ENCODE results near the gene RPP25.

RPP25 gene

GRCh38 chr15:74960995-74961588 is 4.5 kb upstream of the RPP25 start:
- Histone ChIP-seq H3K9me3 (ENCODE audit: low read depth, low read length) (no peaks in the 10 kb centered on the region), H3K27ac (peak overlapping the region; percentile 88), H3K9ac (ENCODE audit: insufficient read length) (peak overlapping the region; percentile 11), H3K4me3 (peak overlapping the region; percentile 20; the same call in 1 of the 2 replicates), H3K36me3 (ENCODE audit: insufficient read depth, low read length) (no peaks in the 10 kb centered on the region)
- no peak for TF ChIP-seq EZH2 (IDR thresholded peaks at IDR 0.05)
- TF ChIP-seq POLR2AphosphoS5 (IDR thresholded peaks at IDR 0.05; ENCODE audit: borderline replicate concordance, low read depth, low read length): no peak
- TF ChIP-seq FOXP2 (optimal IDR thresholded peaks at IDR 0.05; ENCODE audit: control extremely low read depth, extremely low read length, insufficient read depth): no peak
- no peak for DNase-seq (ENCODE audit: low read depth, low spot score)

- DNase-seq (ENCODE audit: low read depth, low spot score): no peak
Measured at GRCh38 chr15:74960286-74960685, 3.7 kb upstream of the RPP25 start.

GRCh38 chr15:74959586-74959939 is 3.0 kb upstream of the RPP25 start:
- no peak for TF ChIP-seq FOXP2 (optimal IDR thresholded peaks at IDR 0.05; ENCODE audit: control extremely low read depth, extremely low read length, insufficient read depth)
- no peak for TF ChIP-seq EZH2 (IDR thresholded peaks at IDR 0.05)
- TF ChIP-seq POLR2AphosphoS5 (IDR thresholded peaks at IDR 0.05; ENCODE audit: borderline replicate concordance, low read depth, low read length): no peak
- peak overlapping the region; percentile 85 for H3K4me3 ChIP-seq
- DNase-seq (ENCODE audit: low read depth, low spot score): no peak
- no peaks in the 10 kb centered on the region for H3K9me3 ChIP-seq (ENCODE audit: low read depth, low read length)
- no peaks in the 10 kb centered on the region for H3K36me3 ChIP-seq (ENCODE audit: insufficient read depth, low read length)
- no peak overlapping the region for H3K9ac ChIP-seq (ENCODE audit: insufficient read length)
- H3K27ac ChIP-seq: peak overlapping the region; percentile 90

More at GRCh38 chr15:74960286-74960685, 3.7 kb upstream of the RPP25 start:
- no peaks in the 10 kb centered on the region for H3K36me3 ChIP-seq (ENCODE audit: insufficient read depth, low read length)
- no peak for TF ChIP-seq EZH2 (IDR thresholded peaks at IDR 0.05)
- peak overlapping the region; percentile 90 for H3K27ac ChIP-seq
- H3K4me3 ChIP-seq: no peak overlapping the region
- H3K9me3 ChIP-seq (ENCODE audit: low read depth, low read length): no peaks in the 10 kb centered on the region
- H3K9ac ChIP-seq (ENCODE audit: insufficient read length): no peak overlapping the region

GRCh38 chr15:74958908-74959585 is 2.5 kb upstream of the RPP25 start:
- peak overlapping the region; percentile 47 for H3K9ac ChIP-seq (ENCODE audit: insufficient read length)
- no peak for TF ChIP-seq FOXP2 (optimal IDR thresholded peaks at IDR 0.05; ENCODE audit: control extremely low read depth, extremely low read length, insufficient read depth)
- TF ChIP-seq EZH2 (IDR thresholded peaks at IDR 0.05): no peak
- no peak; the same call in 1 of the 2 replicates for TF ChIP-seq POLR2AphosphoS5 (IDR thresholded peaks at IDR 0.05; ENCODE audit: borderline replicate concordance, low read depth, low read length)
- no peak for DNase-seq (ENCODE audit: low read depth, low spot score)

DNA sequence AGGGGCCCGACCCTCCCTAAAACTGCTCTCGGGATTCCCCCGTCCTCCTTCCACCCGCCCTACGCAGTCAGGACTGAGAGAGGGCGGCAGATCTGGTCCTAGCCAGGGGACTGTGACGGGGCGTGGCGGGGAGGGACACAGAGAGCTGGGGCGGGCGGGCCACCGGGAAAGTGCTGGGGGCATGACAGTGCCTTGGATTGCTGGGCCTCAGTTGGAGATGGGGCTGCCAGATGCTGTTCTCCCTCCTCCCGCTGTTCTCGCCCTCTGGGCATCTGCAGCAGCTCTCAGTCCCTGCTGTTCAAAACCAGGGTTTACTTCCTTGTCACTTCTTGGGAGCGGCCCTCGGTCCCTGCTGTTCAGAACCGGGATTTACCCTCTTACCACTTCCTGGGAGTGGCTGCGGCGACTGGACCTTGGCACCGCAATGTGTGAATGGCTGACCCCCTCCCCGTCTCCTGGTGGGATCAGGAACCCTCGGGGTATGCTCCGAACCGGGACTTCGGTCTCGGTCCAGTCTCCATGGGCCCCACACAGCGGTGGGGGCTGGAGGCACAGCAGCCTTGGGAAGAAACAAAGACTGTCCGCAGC is 1.8 kb upstream of the RPP25 start:
- Histone ChIP-seq H3K4me3 (peak overlapping the region; percentile 85), H3K9me3 (ENCODE audit: low read depth, low read length) (no peaks in the 10 kb centered on the region), H3K36me3 (ENCODE audit: insufficient read depth, low read length) (no peaks in the 10 kb centered on the region), H3K9ac (ENCODE audit: insufficient read length) (peak overlapping the region; percentile 72), H3K27ac (peak overlapping the region; percentile 90)
- no peak for DNase-seq (ENCODE audit: low read depth, low spot score)
- no peak for TF ChIP-seq FOXP2 (optimal IDR thresholded peaks at IDR 0.05; ENCODE audit: control extremely low read depth, extremely low read length, insufficient read depth)
- TF ChIP-seq POLR2AphosphoS5 (IDR thresholded peaks at IDR 0.05; ENCODE audit: borderline replicate concordance, low read depth, low read length): peak; percentile 68
- no peak for TF ChIP-seq EZH2 (IDR thresholded peaks at IDR 0.05)

More at GRCh38 chr15:74958908-74959585, 2.5 kb upstream of the RPP25 start:
- Histone ChIP-seq H3K9me3 (ENCODE audit: low read depth, low read length) (no peaks in the 10 kb centered on the region), H3K27ac (peak overlapping the region; percentile 90), H3K4me3 (peak overlapping the region; percentile 85), H3K36me3 (ENCODE audit: insufficient read depth, low read length) (no peaks in the 10 kb centered on the region)

DNA sequence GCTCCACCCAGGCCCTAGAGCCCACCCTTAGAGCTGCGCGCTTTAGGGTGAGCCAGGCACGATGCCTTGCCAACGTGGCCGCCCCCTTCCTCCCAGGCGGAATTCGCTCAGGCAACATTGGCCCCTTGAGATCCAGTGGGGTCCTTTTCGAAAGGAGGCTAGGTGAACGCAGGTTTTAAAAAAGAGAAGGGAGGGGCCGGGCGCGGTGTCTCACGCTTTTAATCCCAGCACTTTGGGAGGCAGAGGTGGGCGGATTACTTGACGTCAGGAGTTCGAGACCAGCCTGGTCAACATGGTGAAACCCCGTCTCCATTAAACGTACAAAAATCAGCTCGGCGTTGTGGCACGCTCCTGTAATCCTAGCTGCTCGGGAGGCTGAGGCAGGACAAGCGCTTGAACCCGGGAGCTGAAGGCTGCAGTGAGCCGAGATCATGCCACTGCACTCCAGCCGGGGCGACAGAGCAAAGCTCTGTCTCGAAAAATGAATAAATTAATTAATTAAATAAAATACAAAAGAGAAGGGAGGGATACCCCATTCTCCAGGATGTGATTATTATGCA is 984 bp upstream of the RPP25 start:
- H3K9ac ChIP-seq (ENCODE audit: insufficient read length): peak overlapping the region; percentile 72
- TF ChIP-seq EZH2 (IDR thresholded peaks at IDR 0.05): no peak
- TF ChIP-seq POLR2AphosphoS5 (IDR thresholded peaks at IDR 0.05; ENCODE audit: borderline replicate concordance, low read depth, low read length): no peak
- no peak for TF ChIP-seq FOXP2 (optimal IDR thresholded peaks at IDR 0.05; ENCODE audit: control extremely low read depth, extremely low read length, insufficient read depth)

DNA sequence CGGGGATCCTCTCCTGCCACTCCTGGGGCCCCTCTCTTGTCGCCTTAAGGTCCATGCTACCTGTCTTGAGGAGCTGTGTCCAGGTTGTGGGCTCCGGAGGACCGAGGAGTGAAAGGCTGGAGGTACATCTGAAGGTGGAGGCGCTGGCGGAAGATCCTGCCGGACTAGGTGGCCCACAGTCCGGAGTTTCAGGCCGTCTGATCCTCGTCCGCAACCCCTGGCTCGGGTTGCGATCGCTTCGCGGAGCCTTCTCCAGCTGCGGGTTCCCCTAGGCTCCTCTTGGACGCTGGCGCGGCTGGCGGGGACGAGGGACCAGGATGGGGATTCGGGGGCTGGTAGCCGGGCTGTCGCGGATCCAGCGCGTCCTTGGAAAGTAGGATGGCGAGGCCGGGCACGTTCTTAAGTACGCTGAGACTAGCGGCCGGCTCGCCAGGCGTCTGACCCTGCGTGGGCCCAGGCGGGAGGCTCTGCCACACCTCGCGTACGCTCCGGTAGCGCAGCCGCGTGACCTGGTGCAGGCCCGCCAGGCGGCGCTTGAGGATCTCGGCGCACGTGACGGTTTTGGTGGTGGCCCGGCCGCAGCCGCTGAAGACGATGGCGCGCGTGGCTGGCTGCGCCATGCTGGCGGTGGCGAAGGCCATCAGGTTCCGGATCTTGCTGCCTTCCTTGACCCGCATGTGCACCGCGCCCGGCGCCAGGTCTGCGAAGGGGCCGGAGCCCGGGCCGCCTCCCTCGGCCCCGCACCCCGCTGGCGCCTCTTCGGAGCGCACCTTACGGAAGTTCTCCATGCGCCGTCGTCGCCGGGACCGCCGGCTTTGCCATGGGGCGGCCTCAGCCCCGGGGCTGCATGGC is 550 bp downstream of the RPP25 start:
- peak overlapping the region; percentile 85 for H3K9ac ChIP-seq (ENCODE audit: insufficient read length)
- DNase-seq (ENCODE audit: low read depth, low spot score): no peak

More for the DNA sequence above, 984 bp upstream of the RPP25 start:
- DNase-seq (ENCODE audit: low read depth, low spot score): no peak
- Histone ChIP-seq H3K36me3 (ENCODE audit: insufficient read depth, low read length) (no peaks in the 10 kb centered on the region), H3K4me3 (peak overlapping the region; percentile 85), H3K27ac (peak overlapping the region; percentile 90), H3K9me3 (ENCODE audit: low read depth, low read length) (no peaks in the 10 kb centered on the region)

GRCh38 chr15:74955017-74955416 is 1.6 kb downstream of the RPP25 start:
- Histone ChIP-seq H3K27ac (no peak overlapping the region), H3K36me3 (ENCODE audit: insufficient read depth, low read length) (no peaks in the 10 kb centered on the region), H3K4me3 (peak overlapping the region; percentile 85), H3K9ac (ENCODE audit: insufficient read length) (peak overlapping the region; percentile 85), H3K9me3 (ENCODE audit: low read depth, low read length) (no peaks in the 10 kb centered on the region)
- no peak for DNase-seq (ENCODE audit: low read depth, low spot score)
- no peak for TF ChIP-seq FOXP2 (optimal IDR thresholded peaks at IDR 0.05; ENCODE audit: control extremely low read depth, extremely low read length, insufficient read depth)
- no peak for TF ChIP-seq EZH2 (IDR thresholded peaks at IDR 0.05)
- no peak for TF ChIP-seq POLR2AphosphoS5 (IDR thresholded peaks at IDR 0.05; ENCODE audit: borderline replicate concordance, low read depth, low read length)

More for the DNA sequence above, 550 bp downstream of the RPP25 start:
- H3K4me3 ChIP-seq: peak overlapping the region; percentile 85
- no peaks in the 10 kb centered on the region for H3K36me3 ChIP-seq (ENCODE audit: insufficient read depth, low read length)
- H3K9me3 ChIP-seq (ENCODE audit: low read depth, low read length): no peaks in the 10 kb centered on the region
- H3K27ac ChIP-seq: peak overlapping the region; percentile 90
- TF ChIP-seq POLR2AphosphoS5 (IDR thresholded peaks at IDR 0.05; ENCODE audit: borderline replicate concordance, low read depth, low read length) (0 out of 2 replicates have a peak, but pooled peaks have one; percentile 10), EZH2 (IDR thresholded peaks at IDR 0.05) (no peak)

All from SK-N-MC (cell line).